SK-N-SH (cell line): Measurements from ENCODE around the gene RGS6. TPM values are rescaled to one million over a fixed set of nuclear protein-coding genes. Genes with fewer than 3 reads are reported as not detected.

Experiments used
- CTCF ChIA-PET: fragments of 300-600, 350-600 bp; formaldehyde crosslinking; extraction: SDS; loops from one replicate; lab custom pipeline; 2021; lab: Yijun Ruan, JAX
- POLR2A ChIA-PET: fragments of 350-600 bp; sonication (Branson Sonifier 250); formaldehyde crosslinking; extraction: SDS; loops from one replicate; lab custom pipeline; 2020; ENCODE audit warnings: antibody characterized with exemption, inconsistent platforms; lab: Yijun Ruan, JAX
- DNase-seq: peaks from one replicate; pipeline ENCODE4 v3.0.0; 2012
- H2AFZ ChIP-seq: fragments of 200-600 bp; sonication (generic); 2 replicates; pipeline ENCODE4 v1.8.1; 2016; ENCODE audit warnings: antibody characterized with exemption, mild to moderate bottlenecking, low read depth
- H3F3A ChIP-seq: fragments of 200-600 bp; sonication (generic); replicated peaks from 2 replicates; pipeline ENCODE3; 2016; ENCODE audit warnings: antibody characterized with exemption, mild to moderate bottlenecking; ENCODE audit not compliant: insufficient read depth
- H3K27ac ChIP-seq, 2 experiments: fragments of 200-500 bp in 1 of 2; fragments of 200-600 bp in 1 of 2; sonication (Bioruptor generic) in 1 of 2; sonication (generic), shearing (Covaris generic) in 1 of 2; 2 replicates each; pipeline versions ENCODE4 v1.5.1 to v1.6.1; 2014 to 2016; ENCODE audit warnings: low read depth in 2 of 2, inconsistent platforms in 1 of 2, low read length in 1 of 2, mild to moderate bottlenecking in 1 of 2, mixed read lengths in 1 of 2
- H3K27me3 ChIP-seq: fragments of 200-600 bp; sonication (generic), shearing (Covaris generic); 2 replicates; pipeline ENCODE4 v1.6.1; 2016; ENCODE audit warnings: mixed run types; ENCODE audit not compliant: insufficient read depth
- H3K36me3 ChIP-seq, 2 experiments: fragments of 200-500 bp in 1 of 2; fragments of 200-600 bp in 1 of 2; sonication (Bioruptor generic) in 1 of 2; sonication (generic) in 1 of 2; replicated peaks in 1 of 2; 2 replicates each; pipeline versions ENCODE3 to v1.5.1; 2014 to 2016; ENCODE audit warnings: low read length in 1 of 2, mild to moderate bottlenecking in 1 of 2; ENCODE audit not compliant: insufficient read depth in 2 of 2, control insufficient read depth in 1 of 2
- H3K4me1 ChIP-seq, 2 experiments: fragments of 200-500 bp in 1 of 2; fragments of 200-600 bp in 1 of 2; sonication (Bioruptor generic) in 1 of 2; sonication (generic), shearing (Covaris generic) in 1 of 2; 2 replicates each; pipeline versions ENCODE4 v1.5.1 to v1.6.1; 2014 to 2016; ENCODE audit warnings: low read depth in 1 of 2, low read length in 1 of 2, mixed run types in 1 of 2; ENCODE audit not compliant: insufficient read depth in 2 of 2, control insufficient read depth in 1 of 2
- H3K4me2 ChIP-seq: fragments of 200-600 bp; sonication (generic), shearing (Covaris generic); 2 replicates; pipeline ENCODE4 v1.6.1; 2017; ENCODE audit warnings: mixed run types
- H3K4me3 ChIP-seq, 2 experiments: fragments of 200-500 bp in 1 of 2; fragments of 200-600 bp in 1 of 2; sonication (Bioruptor generic) in 1 of 2; sonication (generic), shearing (Covaris generic) in 1 of 2; 2 replicates each; pipeline versions ENCODE4 v1.5.1 to v1.8.1; 2014 to 2016; ENCODE audit warnings: low read depth in 2 of 2, inconsistent platforms in 1 of 2, low read length in 1 of 2, mild to moderate bottlenecking in 1 of 2, mixed read lengths in 1 of 2, moderate library complexity in 1 of 2
- H3K79me2 ChIP-seq: fragments of 200-600 bp; sonication (generic); 2 replicates; pipeline ENCODE4 v1.8.1; 2017; ENCODE audit warnings: mild to moderate bottlenecking; ENCODE audit not compliant: insufficient read depth
- H3K9ac ChIP-seq: fragments of 200-600 bp; sonication (generic); 2 replicates; pipeline ENCODE4 v1.6.1; 2017; ENCODE audit warnings: mixed run types
- H3K9me2 ChIP-seq: fragments of 200-600 bp; sonication (generic); 2 replicates; pipeline ENCODE4 v1.6.1; 2017; ENCODE audit warnings: mixed run types
- H3K9me3 ChIP-seq: fragments of 200-600 bp; sonication (generic); 2 replicates; pipeline ENCODE4 v1.6.1; 2017; ENCODE audit warnings: mixed run types, mild to moderate bottlenecking, moderate library complexity
- H4K20me1 ChIP-seq: fragments of 200-600 bp; sonication (generic); 2 replicates; pipeline ENCODE4 v1.6.1; 2017; ENCODE audit warnings: mild to moderate bottlenecking, mixed run types; ENCODE audit not compliant: insufficient read depth
- CHD2 ChIP-seq: fragments of 150-350 bp; IDR thresholded peaks from 2 replicates; pipeline ENCODE4 v1.6.1; 2018; ENCODE audit warnings: low read length; ENCODE audit not compliant: partially characterized antibody
- EP300 ChIP-seq, 2 experiments: IDR thresholded peaks; 2 replicates each; pipeline versions ENCODE4 v1.4.0 to v1.6.1; 2012; ENCODE audit warnings: borderline replicate concordance in 1 of 2, low read depth in 1 of 2, low read length in 1 of 2
- EZH2phosphoT487 ChIP-seq: fragments of 200-600 bp; sonication (generic); IDR thresholded peaks from 2 replicates; pipeline ENCODE4 v1.6.1; 2017; ENCODE audit warnings: low read depth, mixed run types, mild to moderate bottlenecking, antibody characterized with exemption, moderate library complexity, borderline replicate concordance
- FOSL2 ChIP-seq: IDR thresholded peaks from 2 replicates; pipeline ENCODE4 v1.4.0; 2012; ENCODE audit warnings: low read depth, mild to moderate bottlenecking, moderate library complexity, borderline replicate concordance
- GABPA ChIP-seq: IDR thresholded peaks from 2 replicates; pipeline ENCODE4 v1.4.0; 2012; ENCODE audit warnings: low read depth, mild to moderate bottlenecking
- GATA2 ChIP-seq: sonication (generic); formaldehyde crosslinking; IDR thresholded peaks from 2 replicates; pipeline ENCODE4 v1.5.0; 2020; ENCODE audit warnings: mild to moderate bottlenecking, missing genetic modification reagents
- JUND ChIP-seq: IDR thresholded peaks from 2 replicates; pipeline ENCODE4 v1.4.0; 2012
- NRF1 ChIP-seq: IDR thresholded peaks from 2 replicates; pipeline ENCODE4 v1.6.1; 2012; ENCODE audit warnings: low read depth, mild to moderate bottlenecking, low read length
- POLR2AphosphoS5 ChIP-seq: IDR thresholded peaks from 2 replicates; pipeline ENCODE4 v1.6.1; 2012; ENCODE audit warnings: low read depth, low read length
- RAD21 ChIP-seq: IDR thresholded peaks from 2 replicates; pipeline ENCODE4 v1.6.1; 2012; ENCODE audit warnings: mild to moderate bottlenecking, low read length
- RCOR1 ChIP-seq: fragments of 150-350 bp; IDR thresholded peaks from 2 replicates; pipeline ENCODE4 v1.6.1; 2017; ENCODE audit warnings: antibody characterized with exemption, low read length
- REST ChIP-seq: IDR thresholded peaks from 2 replicates; pipeline ENCODE4 v1.6.1; 2012; ENCODE audit warnings: mild to moderate bottlenecking, low read depth, low read length, moderate library complexity
- RXRA ChIP-seq: IDR thresholded peaks from 2 replicates; pipeline ENCODE4 v1.4.0; 2012; ENCODE audit warnings: low read depth, mild to moderate bottlenecking, borderline replicate concordance
- SIN3A ChIP-seq: IDR thresholded peaks from 2 replicates; pipeline ENCODE4 v1.6.1; 2012; ENCODE audit warnings: low read depth, mild to moderate bottlenecking, low read length, moderate library complexity, borderline replicate concordance
- SMC3 ChIP-seq: IDR thresholded peaks from 2 replicates; pipeline ENCODE4 v1.6.1; 2012; ENCODE audit warnings: low read depth, low read length, improper control_type of control experiment
- TAF1 ChIP-seq: IDR thresholded peaks from 2 replicates; pipeline ENCODE4 v1.6.1; 2012; ENCODE audit warnings: low read depth, mild to moderate bottlenecking, low read length, moderate library complexity, borderline replicate concordance
- TEAD4 ChIP-seq: IDR thresholded peaks from 2 replicates; pipeline ENCODE4 v1.4.0; 2012; ENCODE audit warnings: mild to moderate bottlenecking, borderline replicate concordance; ENCODE audit not compliant: insufficient read depth
- USF2 ChIP-seq: fragments of 150-350 bp; IDR thresholded peaks from 2 replicates; pipeline ENCODE4 v1.6.1; 2017; ENCODE audit warnings: antibody characterized with exemption, low read length, low read depth, borderline replicate concordance
- WGBS: methylation state at CpG from one replicate; pipeline ENCODE4 v1.1.6; 2017; ENCODE audit warnings: low lambda C conversion rate; 5-methylcytosine and 5-hydroxymethylcytosine counted together
- polyA plus RNA-seq, 3 experiments: library from polyadenylated mRNA; depleted of rRNA; stranded (reverse); fragments of >200 nt; gene quantifications; 2 replicates each; pipeline ENCODE4 v1.2.3, GENCODE V29; 2012
- TF ChIP-seq, protein P1 (sequence below): IDR thresholded peaks from 2 replicates; pipeline ENCODE4 v1.4.0; 2012; ENCODE audit warnings: low read depth, borderline replicate concordance

Gene RGS6
- polyA plus RNA-seq, 1 of the 3 experiments (the other 2 are of a cell fraction): not detected

- Histone ChIP-seq H3K4me3 (no peak overlapping the region), H3K4me1 (no peaks in the 10 kb centered on the region), H3K9ac (no peak overlapping the region), H3K36me3 (no peaks in the 10 kb centered on the region), H2AFZ (no peak overlapping the region), H3K9me3 (no peaks in the 10 kb centered on the region), H4K20me1 (no peaks in the 10 kb centered on the region), H3K9me2 (no peaks in the 10 kb centered on the region), H3K4me2 (no peak overlapping the region), H3K27ac (no peak overlapping the region), H3F3A (no peaks in the 10 kb centered on the region), H3K79me2 (no peaks in the 10 kb centered on the region), H3K27me3 (no peaks in the 10 kb centered on the region; the same call in 1 of the 2 replicates)
- ChIA-PET POLR2A (interaction anchor here (0.6 kb wide), 1 partner anchor 11 kb away, joined by 3 read pairs; no protein-coding TSS in a partner anchor), CTCF (no interaction called here)
- no peak for DNase-seq
- 0% methylated on average over 1 of the region's 1 CpG for WGBS
- no peak for TF ChIP-seq GABPA
- no peak for TF ChIP-seq TAF1
- TF ChIP-seq RAD21: no peak
- no peak for TF ChIP-seq GATA2
- TF ChIP-seq POLR2AphosphoS5: no peak
- no peak for TF ChIP-seq SMC3
- TF ChIP-seq EP300 (IDR thresholded peaks at IDR 0.05; ENCODE audit: borderline replicate concordance in 1 of 2, low read depth in 1 of 2, low read length in 1 of 2): no peak
- no peak for TF ChIP-seq TEAD4
- TF ChIP-seq SIN3A: no peak
- TF ChIP-seq RCOR1: no peak
- TF ChIP-seq USF2: no peak
- TF ChIP-seq, protein P1, sequence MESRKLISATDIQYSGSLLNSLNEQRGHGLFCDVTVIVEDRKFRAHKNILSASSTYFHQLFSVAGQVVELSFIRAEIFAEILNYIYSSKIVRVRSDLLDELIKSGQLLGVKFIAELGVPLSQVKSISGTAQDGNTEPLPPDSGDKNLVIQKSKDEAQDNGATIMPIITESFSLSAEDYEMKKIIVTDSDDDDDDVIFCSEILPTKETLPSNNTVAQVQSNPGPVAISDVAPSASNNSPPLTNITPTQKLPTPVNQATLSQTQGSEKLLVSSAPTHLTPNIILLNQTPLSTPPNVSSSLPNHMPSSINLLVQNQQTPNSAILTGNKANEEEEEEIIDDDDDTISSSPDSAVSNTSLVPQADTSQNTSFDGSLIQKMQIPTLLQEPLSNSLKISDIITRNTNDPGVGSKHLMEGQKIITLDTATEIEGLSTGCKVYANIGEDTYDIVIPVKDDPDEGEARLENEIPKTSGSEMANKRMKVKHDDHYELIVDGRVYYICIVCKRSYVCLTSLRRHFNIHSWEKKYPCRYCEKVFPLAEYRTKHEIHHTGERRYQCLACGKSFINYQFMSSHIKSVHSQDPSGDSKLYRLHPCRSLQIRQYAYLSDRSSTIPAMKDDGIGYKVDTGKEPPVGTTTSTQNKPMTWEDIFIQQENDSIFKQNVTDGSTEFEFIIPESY: no peak
- no peak for TF ChIP-seq NRF1
- no peak for TF ChIP-seq CHD2
- TF ChIP-seq REST: no peak
- no peak for TF ChIP-seq RXRA
- no peak for TF ChIP-seq JUND
- TF ChIP-seq EZH2phosphoT487: no peak
- TF ChIP-seq FOSL2: no peak
These were observed 117.2 kb downstream of the RGS6 start for GRCh38 chr14:72049462-72049861.
